Effector memory CD8-positive, alpha-beta T cell (primary cell): ENCODE measurements around the gene PFDN4.
A peak's percentile ranks its signal among the peaks of the same experiment; 100 is the strongest.

Experiments used
- ATAC-seq: fragments of 150-1000 bp; cut with Tn5 transposase; replicated peaks from 2 replicates; pipeline ENCODE4 v1.10.0; 2021; ENCODE audit warnings: mild to moderate bottlenecking, moderate library complexity
- DNase-seq, 3 experiments: peaks; one replicate each; pipeline ENCODE4 v3.0.0; 2021
- H3K27ac Mint-ChIP-seq, 2 donors: one replicate each; pipeline ENCODE4 v1.8.0; 2022; ENCODE audit warnings: mild to moderate bottlenecking in 2 of 2, mixed read lengths in 2 of 2, moderate library complexity in 2 of 2
- H3K27me3 Mint-ChIP-seq, 2 donors: one replicate each; pipeline ENCODE4 v1.8.0; 2022; ENCODE audit warnings: mixed read lengths in 2 of 2
- H3K36me3 Mint-ChIP-seq: one replicate; pipeline ENCODE4 v1.8.0; 2022; ENCODE audit warnings: mild to moderate bottlenecking, moderate library complexity, mixed read lengths; ENCODE audit not compliant: insufficient read depth
- H3K4me1 Mint-ChIP-seq, 2 donors: one replicate each; pipeline ENCODE4 v1.8.0; 2022; ENCODE audit warnings: low read depth in 2 of 2, mixed read lengths in 2 of 2
- H3K4me3 Mint-ChIP-seq, 2 donors: one replicate each; pipeline ENCODE4 v1.8.0; 2022; ENCODE audit warnings: mild to moderate bottlenecking in 2 of 2, mixed read lengths in 2 of 2, moderate library complexity in 2 of 2
- H3K9me3 Mint-ChIP-seq, 2 donors: one replicate each; pipeline ENCODE4 v1.8.0; 2022; ENCODE audit warnings: mixed read lengths in 2 of 2

The PFDN4 gene

DNA sequence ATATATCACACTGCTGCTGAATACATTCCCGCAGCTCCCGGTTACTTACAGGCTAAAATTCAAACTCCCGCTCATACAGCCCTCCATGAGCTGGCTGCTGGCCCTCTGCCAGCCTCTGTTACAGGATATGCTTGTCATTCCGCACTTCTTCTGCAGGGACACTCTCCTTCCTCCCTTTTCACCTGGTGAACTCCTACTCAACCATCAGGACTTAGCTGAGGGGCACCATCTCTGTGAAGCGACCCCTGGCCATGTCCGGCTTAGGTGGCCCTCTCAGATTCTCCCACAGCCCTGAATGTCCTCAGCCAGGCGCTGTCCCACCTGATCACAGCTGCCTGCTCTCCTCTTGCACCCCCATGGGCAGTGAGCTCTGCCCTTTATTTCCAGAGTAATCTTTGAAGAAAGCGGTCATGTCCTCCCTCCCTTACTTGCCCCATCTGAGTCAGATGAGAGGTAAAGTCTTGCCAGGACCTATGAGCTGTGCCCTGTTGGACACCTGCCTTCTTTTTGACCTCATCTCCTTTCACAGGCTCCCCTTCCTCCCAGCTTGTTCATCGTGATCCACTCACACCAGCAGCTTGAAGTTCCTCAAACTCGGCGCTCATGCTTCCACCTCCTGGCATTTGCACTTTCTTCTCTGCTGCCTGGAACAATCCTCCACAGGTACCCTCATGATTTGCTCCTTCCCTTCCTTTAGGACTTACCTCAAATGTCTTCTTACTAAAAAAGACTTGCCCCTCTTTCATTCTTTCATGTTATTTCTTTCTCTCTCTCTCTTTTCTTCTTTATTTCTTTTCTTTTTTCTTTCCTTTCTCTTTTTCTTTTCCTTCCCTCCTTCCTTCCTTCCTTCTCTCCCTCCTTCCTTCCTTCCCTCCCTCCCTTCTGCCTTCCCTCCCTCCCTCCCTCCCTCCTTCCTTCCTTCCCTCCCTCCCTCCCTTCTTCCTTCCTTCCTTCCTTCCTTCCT, 39.7 kb upstream of the PFDN4 start:
- ATAC-seq (no peak), DNase-seq (no peak)
- no peak overlapping the region for H3K27ac Mint-ChIP-seq
- H3K27me3 Mint-ChIP-seq = peaks cover 70 to 76% of the 10 kb centered on the region in 2 donors
- H3K9me3 Mint-ChIP-seq = no peaks in the 10 kb centered on the region
- no peak overlapping the region for H3K4me3 Mint-ChIP-seq
- H3K4me1 Mint-ChIP-seq = peaks cover under 1 to 7% of the 10 kb centered on the region in 2 donors
- no peaks in the 10 kb centered on the region for H3K36me3 Mint-ChIP-seq

DNA sequence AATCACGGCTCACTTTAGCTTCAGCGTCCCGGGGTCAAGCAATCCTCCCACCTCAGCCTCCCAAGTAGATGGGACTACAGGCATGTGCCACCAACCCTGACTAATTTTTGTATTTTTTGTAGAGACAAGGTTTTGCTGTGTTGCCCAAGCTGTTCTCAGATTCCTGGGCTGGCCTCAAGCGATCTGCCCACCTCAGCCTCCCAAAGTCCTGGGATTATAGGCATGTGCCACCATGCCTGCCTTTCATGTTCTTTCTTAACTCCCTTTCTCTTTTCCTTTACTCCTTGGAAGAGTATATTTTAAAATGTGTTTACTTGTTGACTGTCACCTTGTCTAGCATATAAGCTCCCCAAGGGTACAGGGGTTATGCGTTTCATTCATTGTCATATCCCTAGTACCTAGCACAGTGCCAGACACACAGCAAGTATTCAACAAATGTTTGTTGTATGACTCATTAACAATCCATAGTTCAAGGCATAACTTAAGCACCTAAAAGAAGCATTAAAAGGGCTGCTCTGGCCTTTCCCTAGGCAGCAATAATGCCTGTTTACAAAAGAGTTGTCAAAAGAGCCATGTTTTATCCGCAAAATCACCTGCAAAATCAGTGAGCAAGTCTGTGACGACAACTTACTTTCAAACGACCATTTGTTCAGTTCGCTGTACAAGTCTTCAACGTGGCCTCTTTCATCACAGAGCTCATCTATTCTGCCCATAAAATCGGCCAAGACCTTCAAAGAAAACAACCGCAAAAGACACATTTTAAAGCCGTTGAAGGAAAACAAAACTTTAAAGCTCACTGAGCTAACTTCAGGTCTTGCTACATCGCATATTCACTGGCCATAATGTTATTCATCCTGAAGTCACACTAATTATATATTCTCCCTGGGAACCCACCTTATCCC, 38.7 kb upstream of the PFDN4 start:
- H3K4me1 Mint-ChIP-seq = peaks cover 6 to 14% of the 10 kb centered on the region in 2 donors
- peaks cover 77 to 87% of the 10 kb centered on the region in 2 donors for H3K27me3 Mint-ChIP-seq
- ATAC-seq (no peak), DNase-seq (no peak)
- no peak overlapping the region for H3K4me3 Mint-ChIP-seq
- H3K27ac Mint-ChIP-seq = no peak overlapping the region
- H3K36me3 Mint-ChIP-seq = no peaks in the 10 kb centered on the region
- no peaks in the 10 kb centered on the region for H3K9me3 Mint-ChIP-seq

DNA sequence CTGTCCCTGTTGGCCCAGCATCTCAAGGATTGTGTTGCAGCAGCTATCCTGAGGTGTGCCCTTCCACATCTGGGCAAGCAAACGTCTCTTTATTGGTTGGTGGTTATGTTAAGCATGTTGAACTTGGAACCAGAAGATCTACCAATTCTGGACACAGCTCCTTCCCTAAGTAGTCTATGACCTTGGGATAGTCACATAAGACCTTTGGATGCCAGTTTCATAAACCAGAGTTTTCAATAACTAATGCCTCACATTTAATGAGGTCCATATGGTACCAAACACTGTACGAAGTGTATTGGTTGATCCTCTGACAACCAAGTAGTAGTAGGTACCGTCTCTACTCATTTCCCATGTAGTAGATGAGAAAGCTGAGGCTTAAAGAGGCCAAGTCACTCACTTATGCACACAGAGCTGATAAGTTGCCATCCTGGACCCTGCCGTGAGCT, 37.8 kb upstream of the PFDN4 start:
- peaks cover 12 to 16% of the 10 kb centered on the region in 2 donors for H3K4me1 Mint-ChIP-seq
- no peak for ATAC-seq
- H3K9me3 Mint-ChIP-seq = no peaks in the 10 kb centered on the region
- no peak overlapping the region for H3K4me3 Mint-ChIP-seq
- no peak for DNase-seq
- H3K27ac Mint-ChIP-seq = no peak overlapping the region
- H3K36me3 Mint-ChIP-seq = no peaks in the 10 kb centered on the region
- peaks cover 86 to 95% of the 10 kb centered on the region in 2 donors for H3K27me3 Mint-ChIP-seq

DNA sequence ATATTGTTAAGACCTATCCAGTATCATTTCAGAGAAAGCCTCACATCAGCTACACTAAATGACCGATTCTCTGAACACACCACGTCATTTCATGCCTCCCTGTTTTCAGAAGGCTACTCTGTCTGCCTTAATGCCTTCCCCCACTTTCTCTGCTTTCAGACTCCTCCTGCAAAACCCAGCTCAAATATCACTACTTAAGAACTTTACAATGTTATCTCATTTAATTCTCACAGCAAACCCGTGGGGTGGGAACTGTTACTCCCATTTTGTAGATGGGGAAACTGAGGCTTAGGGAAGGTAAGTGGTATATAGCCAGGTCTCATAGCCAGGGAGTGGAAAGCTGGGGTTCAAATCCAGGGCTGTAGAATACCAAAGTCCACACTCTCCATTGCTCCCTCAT, 36.9 kb upstream of the PFDN4 start:
- H3K27me3 Mint-ChIP-seq = peaks cover 90 to 99% of the 10 kb centered on the region in 2 donors
- H3K36me3 Mint-ChIP-seq = no peaks in the 10 kb centered on the region
- DNase-seq = no peak
- H3K9me3 Mint-ChIP-seq = no peaks in the 10 kb centered on the region
- no peak overlapping the region for H3K27ac Mint-ChIP-seq
- no peak overlapping the region for H3K4me3 Mint-ChIP-seq
- ATAC-seq = no peak
- H3K4me1 Mint-ChIP-seq = peaks cover 12 to 16% of the 10 kb centered on the region in 2 donors

DNA sequence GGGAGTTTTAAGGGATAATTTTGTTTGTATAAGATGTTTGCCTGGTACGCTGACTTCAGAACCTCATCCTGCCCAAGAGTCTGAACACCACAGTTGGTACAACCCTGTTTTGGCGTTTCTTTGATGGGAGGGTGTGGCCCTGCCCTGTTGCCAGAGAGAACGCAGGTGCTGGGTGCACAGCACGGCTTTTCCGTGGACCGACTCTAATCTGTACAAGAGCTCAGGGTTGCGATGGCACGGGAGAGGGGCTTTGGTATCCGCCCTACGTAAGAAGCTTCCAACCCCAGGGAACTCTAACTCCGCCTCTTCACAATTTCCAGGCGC, 35.4 kb upstream of the PFDN4 start:
- Mint-ChIP-seq H3K27me3 (peaks cover 83 to 97% of the 10 kb centered on the region in 2 donors), H3K27ac (no peak overlapping the region), H3K9me3 (no peaks in the 10 kb centered on the region), H3K4me3 (peak overlapping the region in 1 of 2 donors; percentile 30), H3K4me1 (peaks cover 12 to 16% of the 10 kb centered on the region in 2 donors), H3K36me3 (no peaks in the 10 kb centered on the region)
- no peak for ATAC-seq
- no peak for DNase-seq

DNA sequence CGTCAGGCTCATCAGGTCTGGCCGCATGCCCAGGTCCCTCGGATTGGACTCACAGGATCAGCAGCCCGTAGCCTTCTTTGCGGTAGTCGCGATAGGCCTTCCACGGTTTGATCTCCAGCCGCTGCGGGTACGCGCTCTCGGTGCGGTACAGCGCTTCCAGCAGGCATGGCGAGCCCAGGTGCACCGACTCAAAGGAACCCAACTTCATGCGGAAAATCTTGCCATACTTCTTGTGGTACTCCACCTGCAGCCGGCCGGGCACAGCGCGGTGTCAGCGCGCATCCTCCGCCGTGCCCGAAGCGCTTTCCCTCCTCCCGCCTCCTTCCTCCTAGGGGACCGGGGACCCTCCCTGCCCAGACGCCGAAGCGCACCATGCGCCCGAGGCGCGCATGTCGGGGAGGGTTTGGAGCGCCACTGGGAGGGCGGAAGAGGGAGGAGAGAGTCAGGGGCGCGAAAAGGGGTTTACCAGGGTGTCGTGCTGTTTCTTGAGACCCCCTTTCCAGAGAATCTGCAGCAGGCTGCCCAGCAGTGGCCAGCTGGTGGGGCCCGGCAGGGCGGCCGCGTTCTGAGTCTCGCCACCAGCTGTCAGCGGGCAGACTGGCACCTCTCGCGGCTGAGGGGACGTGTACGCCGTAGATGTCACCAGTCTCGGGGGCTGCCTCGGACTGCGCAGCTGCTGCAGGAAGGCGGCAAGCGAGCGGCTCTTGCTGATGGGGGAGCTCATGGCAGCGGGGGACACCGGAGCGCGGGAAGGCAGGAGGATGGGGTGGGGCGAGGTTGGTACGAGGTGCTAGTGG, 34.8 kb upstream of the PFDN4 start:
- ATAC-seq = no peak

DNA sequence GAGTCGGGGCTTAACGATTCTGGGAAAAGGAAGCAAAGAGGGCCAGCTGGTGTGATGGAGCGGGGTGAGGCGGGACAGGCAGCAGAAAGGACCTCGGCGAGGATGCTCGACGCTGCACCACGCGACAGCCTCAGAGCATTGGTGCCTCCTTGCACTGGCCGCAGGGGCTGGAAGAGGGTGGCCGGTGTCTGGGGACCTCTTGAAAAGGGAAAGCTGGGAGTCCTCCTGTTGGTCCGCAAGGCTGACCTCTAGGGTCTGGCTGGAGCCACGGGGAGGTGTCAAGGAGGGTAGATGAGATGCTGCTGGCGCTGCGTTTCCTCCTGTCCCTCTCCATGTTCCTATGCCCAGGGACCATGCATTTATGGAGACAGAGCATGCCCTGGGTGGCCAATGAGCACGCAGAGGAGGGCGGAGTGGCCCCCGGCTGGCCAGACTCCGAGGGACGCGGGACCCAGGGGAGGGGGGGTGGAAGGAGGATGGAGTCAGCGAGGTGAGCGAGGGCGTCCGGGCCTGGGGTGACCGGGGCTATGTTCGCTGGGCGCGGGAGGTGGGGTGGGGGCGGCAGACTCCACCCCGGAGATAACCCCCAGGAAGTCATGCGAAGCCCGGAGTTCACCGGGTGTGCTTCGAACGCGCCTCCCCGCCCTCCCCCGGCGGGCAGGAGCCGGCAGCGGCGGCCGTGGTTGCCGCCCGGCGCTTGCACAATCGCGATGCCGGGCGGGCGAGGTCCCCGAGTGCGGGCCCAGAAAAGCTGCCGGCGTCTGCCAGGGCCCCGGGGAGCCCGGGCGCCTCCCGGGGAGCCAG, 34.0 kb upstream of the PFDN4 start, which contains the start of gene CYP24A1:
Gene CYP24A1 (minus strand): TSS at position 334 of the 804 bp plus-strand sequence. CDS start 407 bp downstream, outside the sequence.
- peak within 1 kb of the TSS; percentile 53 to 66 for H3K4me3 Mint-ChIP-seq

More for the DNA sequence above, 34.8 kb upstream of the PFDN4 start:
- Mint-ChIP-seq H3K9me3 (no peaks in the 10 kb centered on the region), H3K36me3 (no peaks in the 10 kb centered on the region), H3K27ac (no peak overlapping the region), H3K27me3 (peaks cover 84 to 97% of the 10 kb centered on the region in 2 donors), H3K4me1 (peaks cover 12 to 16% of the 10 kb centered on the region in 2 donors), H3K4me3 (peak overlapping the region; percentile 52 to 66)
- no peak for DNase-seq

DNA sequence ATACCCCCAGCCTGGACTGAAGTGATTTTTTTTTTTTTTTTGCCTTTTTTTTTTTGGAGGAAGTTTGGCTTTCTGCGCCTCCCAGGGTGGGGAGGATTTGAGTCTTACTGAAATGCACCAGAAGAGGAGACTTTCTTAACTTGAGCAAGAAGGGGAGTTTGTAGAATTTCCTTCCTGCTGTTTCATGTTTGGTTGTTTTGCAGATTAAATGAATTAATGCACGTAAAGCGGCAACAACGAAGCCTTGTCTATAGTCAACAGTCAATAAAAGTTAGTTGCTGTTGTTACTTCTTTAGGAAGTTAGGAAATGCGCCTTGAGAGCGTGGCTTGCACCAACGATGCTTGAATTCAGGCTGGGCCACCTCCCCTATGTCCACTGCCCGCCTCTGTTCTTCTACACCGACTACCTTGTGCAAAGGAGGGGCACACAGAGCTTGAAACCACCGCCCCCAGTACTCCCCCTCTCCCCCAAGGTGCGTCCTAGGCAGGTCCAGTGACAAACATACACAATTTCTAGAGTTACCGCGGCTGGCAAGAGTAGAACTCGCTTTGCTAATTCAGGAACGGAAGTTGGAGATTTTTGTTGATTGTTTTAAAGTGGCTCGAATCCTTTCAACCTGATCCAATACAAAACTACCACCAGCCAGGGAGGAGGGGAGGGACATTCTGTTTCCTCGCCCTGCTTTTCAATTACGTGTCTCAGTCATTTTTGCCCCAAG, 33.3 kb upstream of the PFDN4 start:
- H3K9me3 Mint-ChIP-seq = no peaks in the 10 kb centered on the region

More for the DNA sequence above, 34.0 kb upstream of the PFDN4 start, which contains the start of gene CYP24A1:
- Mint-ChIP-seq H3K4me1 (peaks cover 12 to 16% of the 10 kb centered on the region in 2 donors), H3K9me3 (no peaks in the 10 kb centered on the region), H3K36me3 (no peaks in the 10 kb centered on the region), H3K27ac (no peak within 1 kb of the TSS), H3K27me3 (peaks cover 81 to 90% of the 10 kb centered on the region in 2 donors)
- ATAC-seq = peak; percentile 24
- DNase-seq = no peak

DNA sequence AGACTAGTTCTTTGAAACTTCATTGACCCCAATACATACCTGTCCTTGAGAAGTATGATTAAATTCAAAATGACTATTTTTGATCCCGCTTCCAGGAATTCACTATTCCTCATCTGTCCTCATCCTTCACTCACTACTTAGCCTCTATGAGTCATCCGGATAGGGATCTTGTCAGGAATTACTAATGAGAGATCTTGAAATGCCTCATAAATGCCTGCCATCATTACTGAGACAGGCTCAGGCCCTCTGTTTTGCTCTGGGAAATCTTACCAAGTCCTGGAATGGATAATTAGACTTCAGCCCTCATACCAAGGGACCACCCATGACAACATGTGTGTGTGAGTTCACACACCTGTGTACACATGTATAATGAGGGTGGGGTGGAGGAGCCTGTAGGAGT, 31.3 kb upstream of the PFDN4 start:
- DNase-seq = no peak
- H3K27ac Mint-ChIP-seq = no peak overlapping the region
- no peak overlapping the region for H3K4me3 Mint-ChIP-seq
- peaks cover 72 to 80% of the 10 kb centered on the region in 2 donors for H3K27me3 Mint-ChIP-seq
- H3K4me1 Mint-ChIP-seq = peaks cover 12 to 16% of the 10 kb centered on the region in 2 donors
- no peaks in the 10 kb centered on the region for H3K9me3 Mint-ChIP-seq
- no peaks in the 10 kb centered on the region for H3K36me3 Mint-ChIP-seq
- no peak for ATAC-seq

More for the DNA sequence above, 33.3 kb upstream of the PFDN4 start:
- peaks cover 73 to 83% of the 10 kb centered on the region in 2 donors for H3K27me3 Mint-ChIP-seq
- H3K36me3 Mint-ChIP-seq = no peaks in the 10 kb centered on the region
- peak overlapping the region; percentile 53 to 54 for H3K4me3 Mint-ChIP-seq
- no peak overlapping the region for H3K27ac Mint-ChIP-seq
- H3K4me1 Mint-ChIP-seq = peaks cover 12 to 16% of the 10 kb centered on the region in 2 donors
- ATAC-seq (no peak), DNase-seq (no peak)

DNA sequence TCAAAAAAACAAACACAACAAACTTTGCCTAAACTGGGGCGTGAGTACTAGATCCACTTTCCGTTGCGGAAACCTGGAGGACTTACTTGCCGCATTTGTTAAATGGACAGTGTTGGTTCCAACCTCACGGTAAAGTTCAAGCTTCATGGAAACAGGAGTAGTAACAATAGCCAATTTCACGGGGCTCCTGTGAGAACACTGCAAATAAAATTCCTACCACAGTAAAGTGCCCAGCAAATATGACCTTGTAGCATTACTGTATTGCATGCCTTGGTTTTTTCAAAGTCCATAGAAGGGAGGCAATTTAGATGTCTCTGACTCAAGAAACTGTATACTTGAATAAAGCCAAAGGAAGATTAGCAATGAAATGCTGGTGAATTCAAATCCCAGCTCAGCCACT, 30.5 kb upstream of the PFDN4 start:
- ATAC-seq = no peak
- Mint-ChIP-seq H3K9me3 (no peaks in the 10 kb centered on the region), H3K4me1 (peaks cover 12 to 16% of the 10 kb centered on the region in 2 donors), H3K36me3 (no peaks in the 10 kb centered on the region), H3K27me3 (peaks cover 66 to 80% of the 10 kb centered on the region in 2 donors), H3K27ac (no peak overlapping the region), H3K4me3 (no peak overlapping the region)
- DNase-seq = no peak

DNA sequence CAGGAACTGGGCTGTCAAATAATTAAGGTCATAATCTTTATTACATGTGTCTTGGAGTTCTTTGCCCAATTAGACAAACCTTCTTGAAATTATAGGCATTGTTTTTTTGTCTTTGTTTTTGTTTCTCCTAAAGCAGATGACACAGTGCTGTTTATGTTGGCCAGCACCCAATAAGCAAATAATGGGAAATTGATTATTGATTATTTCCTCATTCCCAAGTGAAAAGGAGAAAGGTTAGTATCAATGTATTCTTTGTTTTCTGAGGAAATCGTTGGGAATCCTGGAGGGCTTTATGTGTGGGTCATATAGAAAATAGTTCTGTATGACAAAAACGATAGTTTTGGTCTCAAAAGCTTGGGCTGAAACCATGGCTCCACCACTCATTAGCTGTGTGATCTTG, 29.6 kb upstream of the PFDN4 start:
- no peak overlapping the region for H3K27ac Mint-ChIP-seq
- DNase-seq (no peak), ATAC-seq (no peak)
- H3K9me3 Mint-ChIP-seq = no peaks in the 10 kb centered on the region
- H3K27me3 Mint-ChIP-seq = peaks cover 66 to 80% of the 10 kb centered on the region in 2 donors
- H3K4me3 Mint-ChIP-seq = no peak overlapping the region
- peaks cover 9 to 11% of the 10 kb centered on the region in 2 donors for H3K4me1 Mint-ChIP-seq
- H3K36me3 Mint-ChIP-seq = no peaks in the 10 kb centered on the region
